SK-N-SH (cell line): ENCODE data around the gene FOXF2.

Source experiments
- RFX5 ChIP-seq: IDR thresholded peaks from 2 replicates; pipeline ENCODE4 v1.6.1; 2012; ENCODE audit warnings: mild to moderate bottlenecking, improper control_type of control experiment, low read length
- TAF1 ChIP-seq: IDR thresholded peaks from 2 replicates; pipeline ENCODE4 v1.6.1; 2012; ENCODE audit warnings: low read depth, mild to moderate bottlenecking, low read length, moderate library complexity, borderline replicate concordance
- TF ChIP-seq, protein P1 (sequence below): fragments of 200-600 bp; sonication (generic); IDR thresholded peaks from 2 replicates; pipeline ENCODE4 v1.6.1; 2017; ENCODE audit warnings: antibody characterized with exemption, mild to moderate bottlenecking, moderate library complexity

DNA sequence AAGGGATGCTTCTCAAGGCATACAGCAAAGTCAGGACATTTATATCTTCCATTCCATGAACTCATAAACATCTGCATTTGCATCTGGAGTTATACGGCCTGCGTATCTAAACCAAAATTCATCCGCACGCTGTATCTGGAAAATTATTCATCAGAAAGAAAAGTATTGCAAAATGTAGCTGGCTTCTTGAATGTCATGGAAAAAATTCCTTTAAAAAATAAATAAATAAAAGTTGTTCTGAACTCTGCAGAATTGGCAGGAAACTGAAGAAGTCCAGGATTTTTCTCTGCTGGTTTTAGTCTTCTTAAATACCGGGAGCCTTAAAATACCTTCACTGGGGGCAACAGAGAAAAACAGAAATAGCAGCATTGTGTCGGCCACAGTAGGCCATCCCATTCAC lies 23.7 kb upstream of the FOXF2 start:
- TF ChIP-seq RFX5 (no peak), TAF1 (no peak)
- TF ChIP-seq, protein P1, sequence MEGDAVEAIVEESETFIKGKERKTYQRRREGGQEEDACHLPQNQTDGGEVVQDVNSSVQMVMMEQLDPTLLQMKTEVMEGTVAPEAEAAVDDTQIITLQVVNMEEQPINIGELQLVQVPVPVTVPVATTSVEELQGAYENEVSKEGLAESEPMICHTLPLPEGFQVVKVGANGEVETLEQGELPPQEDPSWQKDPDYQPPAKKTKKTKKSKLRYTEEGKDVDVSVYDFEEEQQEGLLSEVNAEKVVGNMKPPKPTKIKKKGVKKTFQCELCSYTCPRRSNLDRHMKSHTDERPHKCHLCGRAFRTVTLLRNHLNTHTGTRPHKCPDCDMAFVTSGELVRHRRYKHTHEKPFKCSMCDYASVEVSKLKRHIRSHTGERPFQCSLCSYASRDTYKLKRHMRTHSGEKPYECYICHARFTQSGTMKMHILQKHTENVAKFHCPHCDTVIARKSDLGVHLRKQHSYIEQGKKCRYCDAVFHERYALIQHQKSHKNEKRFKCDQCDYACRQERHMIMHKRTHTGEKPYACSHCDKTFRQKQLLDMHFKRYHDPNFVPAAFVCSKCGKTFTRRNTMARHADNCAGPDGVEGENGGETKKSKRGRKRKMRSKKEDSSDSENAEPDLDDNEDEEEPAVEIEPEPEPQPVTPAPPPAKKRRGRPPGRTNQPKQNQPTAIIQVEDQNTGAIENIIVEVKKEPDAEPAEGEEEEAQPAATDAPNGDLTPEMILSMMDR = no peak
